GM12878 (cell line): ENCODE results near the gene MED4.

ENCODE experiments used
- JUND ChIP-seq: IDR thresholded peaks from 2 replicates; pipeline ENCODE4 v1.6.1; 2012; ENCODE audit warnings: low read depth, mild to moderate bottlenecking, low read length, improper control_type of control experiment, moderate library complexity
- TF ChIP-seq, protein P1 (sequence below), 3 experiments: IDR thresholded peaks in 2 of 3; conservative IDR thresholded peaks in 1 of 3; 2 replicates each; pipeline ENCODE4 v1.5.1; 2011; ENCODE audit warnings: low read depth in 3 of 3, low read length in 3 of 3, mild to moderate bottlenecking in 3 of 3, control low read depth in 2 of 3, moderate library complexity in 2 of 3, inconsistent platforms in 1 of 3, mixed read lengths in 1 of 3; ENCODE audit not compliant: control insufficient read depth in 2 of 3, insufficient read depth in 1 of 3; ENCODE audit errors: extremely low read depth in 1 of 3

DNA sequence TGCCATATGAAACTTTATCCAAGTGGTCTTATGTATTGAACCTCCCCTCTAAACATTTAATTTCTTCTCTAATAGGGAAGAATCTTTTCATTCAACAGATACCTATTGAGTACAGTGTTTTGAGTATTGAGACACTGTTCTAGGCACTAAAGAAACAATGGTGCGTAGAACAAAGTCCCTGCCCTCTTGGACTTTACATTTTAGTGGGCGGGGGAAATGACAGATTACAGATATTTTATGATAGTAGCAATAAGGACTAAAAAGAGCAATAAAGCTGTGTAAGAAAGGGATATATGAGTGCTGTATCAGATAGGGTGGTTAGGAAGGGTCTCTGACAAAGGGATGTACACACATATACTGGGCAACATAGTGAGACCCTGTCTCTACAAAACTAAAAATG, 52.0 kb downstream of the MED4 start:
- TF ChIP-seq, protein P1, sequence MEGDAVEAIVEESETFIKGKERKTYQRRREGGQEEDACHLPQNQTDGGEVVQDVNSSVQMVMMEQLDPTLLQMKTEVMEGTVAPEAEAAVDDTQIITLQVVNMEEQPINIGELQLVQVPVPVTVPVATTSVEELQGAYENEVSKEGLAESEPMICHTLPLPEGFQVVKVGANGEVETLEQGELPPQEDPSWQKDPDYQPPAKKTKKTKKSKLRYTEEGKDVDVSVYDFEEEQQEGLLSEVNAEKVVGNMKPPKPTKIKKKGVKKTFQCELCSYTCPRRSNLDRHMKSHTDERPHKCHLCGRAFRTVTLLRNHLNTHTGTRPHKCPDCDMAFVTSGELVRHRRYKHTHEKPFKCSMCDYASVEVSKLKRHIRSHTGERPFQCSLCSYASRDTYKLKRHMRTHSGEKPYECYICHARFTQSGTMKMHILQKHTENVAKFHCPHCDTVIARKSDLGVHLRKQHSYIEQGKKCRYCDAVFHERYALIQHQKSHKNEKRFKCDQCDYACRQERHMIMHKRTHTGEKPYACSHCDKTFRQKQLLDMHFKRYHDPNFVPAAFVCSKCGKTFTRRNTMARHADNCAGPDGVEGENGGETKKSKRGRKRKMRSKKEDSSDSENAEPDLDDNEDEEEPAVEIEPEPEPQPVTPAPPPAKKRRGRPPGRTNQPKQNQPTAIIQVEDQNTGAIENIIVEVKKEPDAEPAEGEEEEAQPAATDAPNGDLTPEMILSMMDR (IDR thresholded peaks at IDR 0.05 in 2 of 3, conservative IDR thresholded peaks at IDR 0.05 in 1 of 3; ENCODE audit: control insufficient read depth in 2 of 3, extremely low read depth in 1 of 3, insufficient read depth in 1 of 3, low read depth in 3 of 3, low read length in 3 of 3), result no peak
- TF ChIP-seq JUND, result no peak
